Keratinocyte (primary cell): ENCODE measurements around the gene DNAJC7. TPM values are rescaled to one million over a fixed set of nuclear protein-coding genes. Genes with fewer than 3 reads are reported as not detected.

ENCODE experiments used
- DNase-seq: peaks from one replicate; pipeline ENCODE4 v3.0.0-alpha.2; 2011; ENCODE audit warnings: low read depth, missing footprints, low spot score
- FAIRE-seq: peaks from 2 replicates; lab custom pipeline; 2011; peaks lifted over from hg19 to GRCh38; lab: Jason Lieb, UNC
- H2AFZ ChIP-seq: 2 replicates; pipeline ENCODE4 v1.6.0; 2012; ENCODE audit warnings: low read length, control low read depth, inconsistent platforms; ENCODE audit not compliant: control insufficient read depth
- H3K27ac ChIP-seq: 2 replicates; pipeline ENCODE4 v1.5.1; 2011; ENCODE audit warnings: low read length; ENCODE audit not compliant: control insufficient read depth, insufficient read depth
- H3K27me3 ChIP-seq: 3 replicates; pipeline ENCODE4 v1.6.0; 2011; ENCODE audit warnings: low read length; ENCODE audit not compliant: control insufficient read depth, insufficient read depth; ENCODE audit errors: extremely low read depth
- H3K36me3 ChIP-seq, 2 experiments: 2 replicates in 1 of 2; 3 replicates in 1 of 2; pipeline ENCODE4 v1.5.1; 2011; ENCODE audit warnings: low read length in 2 of 2, mild to moderate bottlenecking in 1 of 2; ENCODE audit not compliant: control insufficient read depth in 2 of 2, insufficient read depth in 2 of 2; ENCODE audit errors: extremely low read depth in 1 of 2
- H3K4me1 ChIP-seq: 3 replicates; pipeline ENCODE4 v1.5.1; 2011; ENCODE audit warnings: low read length; ENCODE audit not compliant: control insufficient read depth, insufficient read depth; ENCODE audit errors: extremely low read depth
- H3K4me2 ChIP-seq: 3 replicates; pipeline ENCODE4 v1.6.0; 2011; ENCODE audit warnings: low read depth, low read length; ENCODE audit not compliant: control insufficient read depth, insufficient read depth; ENCODE audit errors: extremely low read depth
- H3K4me3 ChIP-seq, 3 experiments: fragments of 200-600 bp in 1 of 3; sonication (generic) in 1 of 3; 2 replicates in 2 of 3; 3 replicates in 1 of 3; pipeline ENCODE4 v1.5.1; 2011 to 2016; ENCODE audit warnings: low read length in 3 of 3, mild to moderate bottlenecking in 3 of 3, control low read depth in 2 of 3, inconsistent platforms in 1 of 3, low read depth in 1 of 3, mixed read lengths in 1 of 3, mixed run types in 1 of 3, moderate library complexity in 1 of 3; ENCODE audit not compliant: control insufficient read depth in 2 of 3, insufficient read depth in 2 of 3; ENCODE audit errors: extremely low read depth in 1 of 3
- H3K79me2 ChIP-seq: 2 replicates; pipeline ENCODE4 v1.6.0; 2012; ENCODE audit warnings: low read length; ENCODE audit not compliant: control insufficient read depth, insufficient read depth
- H3K9ac ChIP-seq: 3 replicates; pipeline ENCODE4 v1.6.0; 2011; ENCODE audit warnings: low read length; ENCODE audit not compliant: control insufficient read depth, insufficient read depth; ENCODE audit errors: extremely low read depth
- H3K9me1 ChIP-seq: 3 replicates; pipeline ENCODE4 v1.6.0; 2011; ENCODE audit warnings: low read length; ENCODE audit not compliant: control insufficient read depth, insufficient read depth; ENCODE audit errors: extremely low read depth
- H3K9me3 ChIP-seq: 2 replicates; pipeline ENCODE4 v1.5.1; 2012; ENCODE audit warnings: low read depth, low read length; ENCODE audit not compliant: control insufficient read depth
- H4K20me1 ChIP-seq: 3 replicates; pipeline ENCODE4 v1.6.0; 2011; ENCODE audit warnings: low read length; ENCODE audit not compliant: control insufficient read depth, insufficient read depth; ENCODE audit errors: extremely low read depth
- CTCF ChIP-seq, 3 experiments: IDR thresholded peaks in 1 of 3; conservative IDR thresholded peaks in 1 of 3; optimal IDR thresholded peaks in 1 of 3; 2 replicates in 2 of 3; 3 replicates in 1 of 3; pipeline versions ENCODE3 to v1.5.1; 2011; ENCODE audit warnings: low read length in 3 of 3, mild to moderate bottlenecking in 3 of 3, moderate library complexity in 2 of 3, control low read depth in 1 of 3, inconsistent platforms in 1 of 3; ENCODE audit not compliant: insufficient read depth in 2 of 3; ENCODE audit errors: extremely low read depth in 1 of 3
- EZH2 ChIP-seq: IDR thresholded peaks from one replicate; pipeline ENCODE4 v1.6.1; 2012; ENCODE audit warnings: inconsistent platforms, mild to moderate bottlenecking, low read length, moderate library complexity
- dilution Hi-C: fragments of 300-500 bp; cut with MboI; formaldehyde crosslinking; loops from one replicate; pipeline ENCODE4 v1.7.0; 2020; ENCODE audit warnings: low sequenced_read_pairs; ENCODE audit not compliant: extremely low pct_ligation_motif_present
- polyA plus RNA-seq, 5 experiments: library from polyadenylated mRNA; depleted of rRNA in 3 of 5; stranded (reverse) in 3 of 5; stranded (forward) in 1 of 5; unstranded in 1 of 5; fragments of >200 nt; gene quantifications; 1 replicate in 1 of 5; 2 replicates in 3 of 5; 3 replicates in 1 of 5; pipeline versions ENCODE4 v1.2.1 to v1.2.3, GENCODE V29; 2011 to 2012; ENCODE audit warnings: missing spikeins in 2 of 5, low read depth in 1 of 5, low replicate concordance in 1 of 5

Gene DNAJC7
- polyA plus RNA-seq, 1 donor (not counting 4 experiments of a cell fraction or from before 2014, with no cell fraction given), result 82.5 TPM

- Histone ChIP-seq H3K9me1 (peaks cover 6% of the 10 kb centered on the region), H3K79me2 (peaks cover 69% of the 10 kb centered on the region), H2AFZ (no peak overlapping the region), H3K4me1 (peaks cover 6% of the 10 kb centered on the region), H3K4me3 (no peak overlapping the region), H3K4me2 (no peak overlapping the region), H3K9me3 (no peaks in the 10 kb centered on the region), H3K36me3 (peaks cover 18 to 22% of the 10 kb centered on the region in 2 experiments), H3K27me3 (no peaks in the 10 kb centered on the region), H3K27ac (no peak overlapping the region), H3K9ac (no peak overlapping the region), H4K20me1 (peaks cover 13% of the 10 kb centered on the region)
- FAIRE-seq, result no peak
- dilution Hi-C loops, result no loop called here
- no peak for TF ChIP-seq EZH2
- no peak for TF ChIP-seq CTCF (optimal IDR thresholded peaks at IDR 0.05 in 1 of 3, IDR thresholded peaks at IDR 0.05 in 1 of 3, conservative IDR thresholded peaks at IDR 0.05 in 1 of 3; ENCODE audit: extremely low read depth in 1 of 3, insufficient read depth in 2 of 3, low read length in 3 of 3)
- DNase-seq, result no peak
Measured at GRCh38 chr17:42002175-42002791, 15.0 kb downstream of the DNAJC7 start.

- Histone ChIP-seq H4K20me1 (peaks cover 13% of the 10 kb centered on the region), H3K9me3 (no peaks in the 10 kb centered on the region), H3K27ac (no peak overlapping the region), H2AFZ (no peak overlapping the region), H3K4me2 (no peak overlapping the region), H3K36me3 (peaks cover 22% of the 10 kb centered on the region in 2 experiments), H3K9ac (no peak overlapping the region), H3K4me3 (no peak overlapping the region), H3K4me1 (peaks cover 6% of the 10 kb centered on the region), H3K27me3 (no peaks in the 10 kb centered on the region), H3K79me2 (peaks cover 63% of the 10 kb centered on the region), H3K9me1 (peaks cover 6% of the 10 kb centered on the region)
- DNase-seq (no peak), FAIRE-seq (no peak)
- TF ChIP-seq CTCF (optimal IDR thresholded peaks at IDR 0.05 in 1 of 3, IDR thresholded peaks at IDR 0.05 in 1 of 3, conservative IDR thresholded peaks at IDR 0.05 in 1 of 3; ENCODE audit: extremely low read depth in 1 of 3, insufficient read depth in 2 of 3, low read length in 3 of 3) (no peak), EZH2 (no peak)
- dilution Hi-C loops, result no loop called here
Measured at GRCh38 chr17:42001729-42002128, 15.5 kb downstream of the DNAJC7 start.
